ENCODE measurements around the gene EML2.

EML2 gene

DNA sequence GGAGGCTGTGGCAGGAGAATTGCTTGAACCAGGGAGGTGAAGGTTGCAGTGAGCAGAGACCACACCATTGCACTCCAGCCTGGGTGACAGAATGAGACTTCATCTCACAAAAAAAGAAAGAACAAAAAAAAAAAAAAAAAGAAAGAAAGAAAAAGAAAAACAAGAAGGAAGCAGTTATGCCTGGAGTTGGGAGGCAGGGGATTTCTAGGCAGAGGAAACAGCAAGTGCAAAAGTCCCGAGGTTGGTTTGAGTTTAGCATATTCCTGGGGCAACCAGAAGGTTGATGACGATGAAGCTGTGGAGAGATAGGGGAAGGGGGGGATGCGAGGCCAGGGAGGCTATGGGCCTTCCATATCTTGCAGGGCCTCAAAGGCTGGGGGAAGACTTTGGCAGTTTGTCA, 11.5 kb upstream of the EML2 start:
- H3K27ac ChIP-seq (ENCODE audit: low read depth, low read length): no peak overlapping the region
- 0 out of 2 replicates have a peak, but pooled peaks cover 5% of the 10 kb centered on the region for H3K4me1 ChIP-seq (ENCODE audit: control insufficient read depth, insufficient read depth, low read length)
- no peaks in the 10 kb centered on the region for H3K9me3 ChIP-seq (ENCODE audit: control insufficient read depth, insufficient read depth, low read length)
- H3K36me3 ChIP-seq (ENCODE audit: control insufficient read depth, insufficient read depth, low read length): no peaks in the 10 kb centered on the region
- H3K9ac ChIP-seq (ENCODE audit: low read depth, low read length): no peak overlapping the region
- no peak overlapping the region for H3K4me3 ChIP-seq (ENCODE audit: low read depth, low read length)
- no peaks in the 10 kb centered on the region for H3K27me3 ChIP-seq (ENCODE audit: control insufficient read depth, insufficient read depth, low read length)

DNA sequence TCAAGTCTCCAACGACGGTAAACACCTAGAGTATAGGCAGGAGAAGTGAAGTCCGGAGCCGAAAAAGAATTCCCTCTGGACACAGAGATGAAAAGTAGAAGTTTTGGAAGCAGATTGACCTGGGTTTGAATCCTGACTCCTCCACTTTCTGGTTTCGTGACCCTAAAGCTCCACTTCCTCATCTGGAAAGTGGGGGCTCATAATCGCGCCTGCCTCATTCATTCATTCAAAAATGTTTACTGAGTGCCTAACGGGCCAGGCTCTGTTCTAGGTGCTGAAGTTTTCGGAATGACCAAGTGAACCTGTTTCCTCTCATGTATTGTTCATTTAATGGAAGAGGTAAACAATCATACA, 7.1 kb upstream of the EML2 start:
- Histone ChIP-seq H3K27ac (ENCODE audit: low read depth, low read length) (no peak overlapping the region), H3K9me3 (ENCODE audit: control insufficient read depth, insufficient read depth, low read length) (no peaks in the 10 kb centered on the region), H3K27me3 (ENCODE audit: control insufficient read depth, insufficient read depth, low read length) (no peaks in the 10 kb centered on the region), H3K4me3 (ENCODE audit: low read depth, low read length) (peak overlapping the region; percentile 60), H3K4me1 (ENCODE audit: control insufficient read depth, insufficient read depth, low read length) (peaks cover 17% of the 10 kb centered on the region), H3K36me3 (ENCODE audit: control insufficient read depth, insufficient read depth, low read length) (no peaks in the 10 kb centered on the region), H3K9ac (ENCODE audit: low read depth, low read length) (no peak overlapping the region)

DNA sequence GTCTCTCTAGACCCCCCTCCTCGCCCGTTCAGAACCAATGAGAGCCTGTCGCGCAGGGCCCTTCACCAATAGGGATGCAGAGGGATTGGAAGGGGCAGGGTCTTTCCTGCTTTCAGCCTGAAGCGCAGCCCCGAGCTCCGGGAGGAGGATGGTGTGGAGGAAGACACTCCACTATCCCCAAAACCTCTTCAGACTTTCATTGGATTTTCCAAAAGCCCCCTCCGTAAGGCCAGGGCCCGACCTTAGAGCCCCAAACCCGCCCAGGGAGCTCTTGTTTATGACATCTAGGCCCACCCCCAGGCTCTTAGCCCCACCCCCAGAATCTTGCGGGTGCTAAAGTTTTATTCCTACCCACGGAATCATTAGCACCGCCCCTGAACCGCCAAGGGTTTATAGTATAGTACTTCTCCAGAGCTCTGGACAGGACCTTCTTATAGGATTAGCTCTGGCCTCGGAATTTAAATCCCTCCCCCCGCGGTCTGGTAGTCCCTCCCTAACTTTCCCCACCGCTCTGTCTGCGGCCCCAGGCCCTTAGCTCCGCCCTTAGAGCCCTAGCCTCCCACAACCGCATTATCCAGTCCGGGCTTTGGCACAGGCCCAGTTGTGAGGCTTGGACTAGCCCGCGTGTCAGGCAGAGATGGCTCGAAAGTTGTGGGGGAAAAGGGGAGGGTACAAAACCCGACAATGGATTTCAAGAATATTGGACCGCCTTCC, 6.6 kb upstream of the EML2 start:
- Histone ChIP-seq H3K27ac (ENCODE audit: low read depth, low read length) (no peak overlapping the region), H3K9ac (ENCODE audit: low read depth, low read length) (no peak overlapping the region), H3K4me3 (ENCODE audit: low read depth, low read length) (peak overlapping the region; percentile 60), H3K27me3 (ENCODE audit: control insufficient read depth, insufficient read depth, low read length) (no peaks in the 10 kb centered on the region), H3K36me3 (ENCODE audit: control insufficient read depth, insufficient read depth, low read length) (no peaks in the 10 kb centered on the region), H3K9me3 (ENCODE audit: control insufficient read depth, insufficient read depth, low read length) (no peaks in the 10 kb centered on the region), H3K4me1 (ENCODE audit: control insufficient read depth, insufficient read depth, low read length) (peaks cover 17% of the 10 kb centered on the region)

DNA sequence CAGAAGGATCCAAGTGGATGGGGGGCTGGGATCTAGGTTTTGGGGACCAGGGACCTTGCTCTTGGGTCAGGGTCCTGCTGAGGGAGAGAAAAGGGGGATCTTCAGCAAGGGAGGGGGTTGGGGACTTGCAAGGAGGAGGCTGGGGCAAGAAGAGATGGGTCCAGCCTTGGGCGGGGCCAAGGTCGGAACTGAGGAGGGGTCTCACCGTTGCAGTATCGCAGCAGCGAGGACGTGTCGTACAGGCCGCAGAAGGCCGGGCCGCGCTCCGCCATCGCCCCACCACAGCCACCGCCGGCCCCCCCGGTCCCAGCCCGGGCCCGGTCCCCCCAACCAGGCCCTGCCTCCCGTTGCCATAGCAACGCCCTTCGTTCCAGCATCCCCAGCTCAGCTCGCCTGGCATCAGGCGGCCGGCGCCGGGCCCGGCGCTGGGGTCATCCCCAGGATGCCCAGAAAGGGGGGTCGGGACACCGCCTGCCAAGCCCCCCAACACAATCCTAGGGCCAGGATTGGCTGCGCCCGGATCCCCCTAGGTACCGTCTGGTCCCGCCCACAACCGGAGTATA, 6.0 kb upstream of the EML2 start:
- Histone ChIP-seq H3K36me3 (ENCODE audit: control insufficient read depth, insufficient read depth, low read length) (no peaks in the 10 kb centered on the region), H3K4me1 (ENCODE audit: control insufficient read depth, insufficient read depth, low read length) (peaks cover 17% of the 10 kb centered on the region)

DNA sequence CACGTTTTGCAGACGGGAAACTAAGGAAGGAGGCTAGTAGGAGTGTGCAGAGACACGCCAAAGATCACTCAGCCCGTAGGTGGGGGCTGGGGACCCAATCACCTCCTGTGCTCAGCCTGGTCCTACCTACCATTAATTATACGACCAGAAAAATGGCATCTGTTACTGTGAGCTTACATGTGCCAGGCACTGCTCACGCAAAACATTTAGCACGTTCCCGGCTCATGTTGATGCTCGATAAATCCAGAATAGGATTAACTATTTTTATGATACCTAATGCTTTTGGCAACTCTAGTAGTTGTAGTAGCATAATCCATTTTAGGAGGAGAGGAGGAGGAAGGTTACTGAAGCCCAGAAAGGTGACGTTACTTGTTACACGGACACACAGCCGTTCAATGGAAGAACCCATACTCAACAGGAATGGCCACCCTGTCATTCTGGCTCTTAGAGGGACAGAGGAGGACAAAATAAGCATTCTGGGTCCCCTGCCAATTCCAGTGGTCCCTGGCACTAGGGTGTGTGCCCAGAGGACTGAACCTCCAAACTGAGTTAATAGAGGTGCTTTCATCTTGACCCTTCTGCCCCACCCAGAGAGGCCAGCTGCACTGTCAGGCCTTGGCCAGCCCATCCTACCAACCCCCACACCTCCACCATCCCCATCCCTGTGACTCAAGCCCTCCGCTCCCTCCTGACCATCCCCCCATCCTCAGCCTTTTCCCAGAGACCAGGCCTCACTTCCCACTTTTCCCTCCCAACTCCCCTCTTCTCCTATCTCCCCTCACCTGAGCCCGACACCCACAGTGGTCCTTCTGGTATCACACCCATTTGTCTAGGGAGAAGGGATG, 5.0 kb upstream of the EML2 start:
- H3K27ac ChIP-seq (ENCODE audit: low read depth, low read length): peak overlapping the region; percentile 35
- H3K4me1 ChIP-seq (ENCODE audit: control insufficient read depth, insufficient read depth, low read length): peaks cover 17% of the 10 kb centered on the region
- no peak overlapping the region for H3K9ac ChIP-seq (ENCODE audit: low read depth, low read length)
- H3K27me3 ChIP-seq (ENCODE audit: control insufficient read depth, insufficient read depth, low read length): no peaks in the 10 kb centered on the region
- peak overlapping the region; percentile 85 for H3K4me3 ChIP-seq (ENCODE audit: low read depth, low read length)
- no peaks in the 10 kb centered on the region for H3K9me3 ChIP-seq (ENCODE audit: control insufficient read depth, insufficient read depth, low read length)
- H3K36me3 ChIP-seq (ENCODE audit: control insufficient read depth, insufficient read depth, low read length): no peaks in the 10 kb centered on the region

More for the DNA sequence above, 6.0 kb upstream of the EML2 start:
- H3K4me3 ChIP-seq (ENCODE audit: low read depth, low read length): peak overlapping the region; percentile 60; the same call in 1 of the 2 replicates
- no peaks in the 10 kb centered on the region for H3K27me3 ChIP-seq (ENCODE audit: control insufficient read depth, insufficient read depth, low read length)
- no peak overlapping the region for H3K27ac ChIP-seq (ENCODE audit: low read depth, low read length)
- H3K9me3 ChIP-seq (ENCODE audit: control insufficient read depth, insufficient read depth, low read length): no peaks in the 10 kb centered on the region
- H3K9ac ChIP-seq (ENCODE audit: low read depth, low read length): no peak overlapping the region

DNA sequence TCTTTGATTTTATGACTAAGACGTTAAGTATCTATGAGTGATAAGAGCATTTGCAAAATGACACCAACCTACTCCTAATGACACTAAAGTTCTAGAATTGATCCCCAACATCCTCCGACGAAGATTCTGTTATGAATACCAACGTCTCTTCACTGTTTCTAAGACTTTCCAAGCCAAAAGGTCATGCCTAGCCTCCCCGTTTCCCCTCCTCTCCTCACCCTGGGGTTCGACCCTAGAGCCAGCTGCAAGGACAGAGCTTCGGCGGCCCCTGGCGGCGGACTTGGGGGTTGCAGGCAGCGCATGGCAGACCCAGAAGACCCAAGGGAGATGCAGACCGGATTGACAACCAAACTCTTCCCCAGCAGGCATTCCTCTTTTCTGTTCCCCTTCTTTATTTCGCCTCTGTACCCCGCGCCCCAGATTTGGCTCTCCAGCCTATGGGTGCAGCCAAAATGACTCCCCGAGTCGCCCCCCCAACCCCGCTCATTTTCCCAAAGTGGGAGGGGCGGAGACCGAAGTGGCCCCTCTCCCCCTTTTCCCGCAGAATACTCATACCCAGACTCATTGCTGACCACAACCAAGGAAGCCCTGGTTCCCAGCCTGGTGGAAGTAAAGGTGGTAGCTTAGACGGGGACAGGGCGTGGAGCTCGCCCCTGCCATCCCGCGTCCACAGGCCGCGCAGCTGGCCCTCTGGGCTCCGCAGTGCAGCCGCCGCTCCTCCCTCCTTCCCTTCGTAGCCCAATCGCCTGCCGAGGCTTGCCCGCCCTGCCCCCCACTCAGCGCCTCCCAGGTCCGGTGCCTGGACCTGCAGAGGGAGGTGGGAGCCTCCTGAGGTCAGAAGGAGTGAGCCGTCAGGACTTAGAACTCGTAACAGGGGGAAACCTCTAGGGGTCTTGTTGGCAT, 4.1 kb upstream of the EML2 start:
- no peaks in the 10 kb centered on the region for H3K27me3 ChIP-seq (ENCODE audit: control insufficient read depth, insufficient read depth, low read length)
- H3K4me1 ChIP-seq (ENCODE audit: control insufficient read depth, insufficient read depth, low read length): peaks cover 20% of the 10 kb centered on the region
- no peak overlapping the region for H3K9ac ChIP-seq (ENCODE audit: low read depth, low read length)
- H3K27ac ChIP-seq (ENCODE audit: low read depth, low read length): peak overlapping the region; percentile 35
- peak overlapping the region; percentile 85 for H3K4me3 ChIP-seq (ENCODE audit: low read depth, low read length)
- H3K9me3 ChIP-seq (ENCODE audit: control insufficient read depth, insufficient read depth, low read length): no peaks in the 10 kb centered on the region
- H3K36me3 ChIP-seq (ENCODE audit: control insufficient read depth, insufficient read depth, low read length): no peaks in the 10 kb centered on the region

DNA sequence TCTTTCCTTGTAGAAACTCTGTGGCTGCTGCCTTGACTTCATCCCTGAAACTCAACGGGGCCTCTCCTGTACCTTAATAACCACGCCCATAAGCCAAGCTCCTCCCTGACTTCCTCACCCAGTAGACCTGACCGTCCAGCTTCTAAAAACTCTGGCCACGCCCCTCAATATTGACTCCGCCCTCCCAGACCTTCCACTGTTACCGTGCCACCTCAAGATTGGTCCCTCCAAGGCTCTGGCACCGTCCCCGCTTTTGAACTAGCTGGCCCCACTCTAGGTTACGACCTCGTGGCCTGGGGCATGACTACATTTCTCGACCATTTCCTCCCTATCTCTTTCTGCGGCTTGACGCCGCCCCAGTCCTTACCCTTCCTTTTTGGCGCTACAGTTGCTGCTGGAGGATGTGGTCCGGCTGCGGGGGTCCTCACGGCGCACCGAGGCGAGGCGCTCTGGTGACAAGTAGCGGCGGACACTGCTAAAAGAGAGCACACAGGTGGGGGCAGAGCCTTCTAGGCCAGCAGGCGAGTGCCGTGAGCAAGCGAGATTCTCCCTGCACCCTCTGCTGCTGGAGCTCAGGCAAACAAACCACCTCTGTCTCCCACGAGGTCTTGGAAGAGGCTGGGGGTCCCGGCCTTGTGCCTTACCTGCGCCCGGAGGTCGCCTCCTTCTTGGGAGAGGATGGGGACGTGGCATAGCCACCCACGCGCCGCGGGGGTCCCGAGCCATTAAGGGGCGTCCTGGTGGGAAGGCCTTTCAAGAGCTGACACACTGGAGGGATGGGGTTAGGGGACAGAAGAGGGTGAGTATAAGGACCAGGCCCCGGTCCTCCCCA, 2.3 kb upstream of the EML2 start:
- no peaks in the 10 kb centered on the region for H3K36me3 ChIP-seq (ENCODE audit: control insufficient read depth, insufficient read depth, low read length)
- H3K27ac ChIP-seq (ENCODE audit: low read depth, low read length): peak overlapping the region; percentile 56
- no peak overlapping the region for H3K9ac ChIP-seq (ENCODE audit: low read depth, low read length)
- H3K4me3 ChIP-seq (ENCODE audit: low read depth, low read length): peak overlapping the region; percentile 51
- no peaks in the 10 kb centered on the region for H3K27me3 ChIP-seq (ENCODE audit: control insufficient read depth, insufficient read depth, low read length)
- H3K9me3 ChIP-seq (ENCODE audit: control insufficient read depth, insufficient read depth, low read length): no peaks in the 10 kb centered on the region
- peaks cover 18% of the 10 kb centered on the region for H3K4me1 ChIP-seq (ENCODE audit: control insufficient read depth, insufficient read depth, low read length)

DNA sequence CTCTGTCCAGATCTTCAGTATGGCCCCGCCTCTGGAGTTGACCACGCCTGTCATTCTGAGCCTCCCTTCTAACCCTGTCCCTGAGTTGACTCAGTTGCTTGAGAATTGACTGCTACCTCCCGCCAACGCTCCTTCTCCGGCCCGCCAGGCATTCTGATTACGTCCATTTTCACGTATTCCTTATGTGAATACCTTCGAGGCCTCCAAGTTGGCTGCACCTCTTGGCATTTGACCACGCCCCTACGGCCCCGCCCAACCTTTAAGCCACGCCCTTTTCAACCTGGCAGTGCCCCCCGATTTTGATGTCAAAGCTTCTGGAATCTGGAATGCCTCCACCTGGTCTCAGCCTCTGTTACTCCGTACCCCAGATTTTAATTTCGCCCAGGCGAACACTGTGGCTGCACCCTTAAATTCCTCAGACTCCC, 1.7 kb upstream of the EML2 start:
- no peaks in the 10 kb centered on the region for H3K36me3 ChIP-seq (ENCODE audit: control insufficient read depth, insufficient read depth, low read length)
- peak overlapping the region; percentile 51; the same call in 1 of the 2 replicates for H3K4me3 ChIP-seq (ENCODE audit: low read depth, low read length)
- no peak overlapping the region for H3K27ac ChIP-seq (ENCODE audit: low read depth, low read length)
- no peaks in the 10 kb centered on the region for H3K9me3 ChIP-seq (ENCODE audit: control insufficient read depth, insufficient read depth, low read length)
- H3K9ac ChIP-seq (ENCODE audit: low read depth, low read length): no peak overlapping the region
- H3K4me1 ChIP-seq (ENCODE audit: control insufficient read depth, insufficient read depth, low read length): peaks cover 15% of the 10 kb centered on the region
- no peaks in the 10 kb centered on the region for H3K27me3 ChIP-seq (ENCODE audit: control insufficient read depth, insufficient read depth, low read length)

DNA sequence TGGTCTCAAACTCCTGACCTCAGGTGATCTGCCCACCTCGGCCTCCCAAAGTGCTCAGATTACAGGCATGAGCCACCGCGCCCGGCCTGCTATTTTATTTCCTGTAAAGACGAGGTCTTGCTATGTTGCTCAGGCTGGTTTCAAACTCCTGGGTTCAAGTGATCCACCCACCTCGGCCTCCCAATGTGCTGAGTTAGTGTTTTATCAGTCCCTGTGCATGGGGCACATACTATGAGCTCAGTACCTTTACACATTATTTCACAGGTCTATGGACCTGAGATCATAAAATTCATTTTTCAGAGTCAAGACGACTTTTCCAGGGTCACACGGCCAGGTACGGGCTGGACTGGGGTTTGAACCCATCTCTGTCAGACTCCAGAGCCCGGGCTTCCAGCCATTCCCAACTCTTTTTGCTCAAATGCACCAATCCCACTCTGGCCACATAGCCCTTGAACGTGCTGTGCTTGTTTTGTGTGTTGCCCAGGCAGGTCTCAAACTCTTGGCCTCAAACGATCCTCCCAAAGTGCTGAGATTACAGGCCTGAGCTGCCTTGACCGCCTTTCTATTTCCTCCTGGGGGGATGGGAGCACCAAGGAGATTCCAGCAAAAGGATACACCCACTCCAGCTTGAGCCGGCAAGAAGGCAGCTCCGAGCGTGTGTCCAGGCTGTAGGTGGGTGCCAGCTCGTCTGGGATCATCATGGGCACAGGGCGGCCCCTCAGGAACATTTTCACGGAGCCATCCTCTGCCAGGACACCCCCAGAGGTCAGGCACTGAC, 1.1 kb downstream of the EML2 start:
- peak overlapping the region; percentile 69 for H3K27ac ChIP-seq (ENCODE audit: low read depth, low read length)
- no peak overlapping the region for H3K9ac ChIP-seq (ENCODE audit: low read depth, low read length)

More for the DNA sequence above, 1.1 kb downstream of the EML2 start:
- Histone ChIP-seq H3K9me3 (ENCODE audit: control insufficient read depth, insufficient read depth, low read length) (no peaks in the 10 kb centered on the region), H3K4me1 (ENCODE audit: control insufficient read depth, insufficient read depth, low read length) (peaks cover 9% of the 10 kb centered on the region), H3K27me3 (ENCODE audit: control insufficient read depth, insufficient read depth, low read length) (no peaks in the 10 kb centered on the region), H3K36me3 (ENCODE audit: control insufficient read depth, insufficient read depth, low read length) (no peaks in the 10 kb centered on the region), H3K4me3 (ENCODE audit: low read depth, low read length) (peak overlapping the region; percentile 72)

Measured in HUES48 (cell line).